Neural progenitor cell (in vitro differentiated cells): ENCODE data around the gene NUDT1.

Experiments used
- CTCF ChIP-seq: fragments of 200-600 bp; sonication (generic); IDR thresholded peaks from 2 replicates; pipeline ENCODE4 v1.5.1; 2017; ENCODE audit warnings: antibody characterized with exemption, mild to moderate bottlenecking
- EZH2 ChIP-seq: fragments of 200-600 bp; sonication (generic); IDR thresholded peaks from 2 replicates; pipeline ENCODE4 v1.6.1; 2017; ENCODE audit warnings: antibody characterized with exemption, mild to moderate bottlenecking, moderate library complexity
- EZH2phosphoT487 ChIP-seq: fragments of 200-600 bp; sonication (generic); IDR thresholded peaks from 2 replicates; pipeline ENCODE4 v1.6.1; 2017; ENCODE audit warnings: antibody characterized with exemption

DNA sequence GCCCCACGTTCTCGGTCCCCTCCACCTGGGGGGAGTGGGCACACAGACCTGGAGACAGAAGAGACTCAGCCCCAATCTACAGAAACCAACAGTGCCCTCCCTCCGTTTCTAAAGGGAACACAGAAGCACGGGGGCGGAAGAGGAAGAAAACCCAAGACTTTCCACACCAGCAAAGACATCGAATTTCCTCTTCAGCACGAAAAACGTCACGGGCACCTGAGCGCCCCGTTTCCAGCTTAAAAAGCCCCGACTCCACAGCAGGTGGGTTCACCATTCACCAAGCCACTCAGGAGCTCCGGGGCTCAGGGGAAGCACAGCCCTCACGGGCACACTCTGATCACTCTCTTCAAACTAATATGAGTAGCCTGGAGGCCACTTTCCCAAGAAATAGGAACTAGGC lies 19.6 kb downstream of the NUDT1 start:
- TF ChIP-seq CTCF, result no peak
- TF ChIP-seq EZH2, result no peak
- TF ChIP-seq EZH2phosphoT487, result no peak
